GM12878 (cell line): Measurements from ENCODE around the gene MAGI2. TPM values are rescaled to one million over a fixed set of nuclear protein-coding genes. Genes with fewer than 3 reads are reported as not detected.

ENCODE experiments used
- ATAC-seq: fragments of 200-7000 bp; cut with Tn5 transposase; 3 replicates; pipeline ENCODE4 v1.9.1; 2020; ENCODE audit warnings: mild to moderate bottlenecking, moderate library complexity
- BruUV-seq: library from RNA; stranded (reverse); fragments of 400-500 nt; replicated peaks from 2 replicates; lab custom pipeline; 2021; lab: Mats Ljungman, UMichigan
- CTCF ChIA-PET: fragments of 300-600 bp; sonication (Branson Sonifier 250); formaldehyde crosslinking; extraction: SDS; loops from one replicate; lab custom pipeline; 2021; ENCODE audit warnings: inconsistent platforms; lab: Yijun Ruan, JAX
- POLR2A ChIA-PET: fragments of 350-600 bp; formaldehyde crosslinking; extraction: SDS; loops from one replicate; lab custom pipeline; 2021; ENCODE audit warnings: inconsistent platforms; lab: Charles Lee
- RAD21 ChIA-PET: fragments of 300-600 bp; sonication (Branson Sonifier 250); formaldehyde crosslinking; loops from one replicate; lab custom pipeline; 2023; ENCODE audit warnings: antibody characterized with exemption; ENCODE audit not compliant: unreplicated experiment; lab: Charles Lee
- SMC1A ChIA-PET: fragments of 300-600 bp; sonication (Branson Sonifier 250); formaldehyde crosslinking; loops from one replicate; lab custom pipeline; 2023; ENCODE audit not compliant: unreplicated experiment, uncharacterized antibody; lab: Charles Lee
- DNase-seq: peaks from one replicate; pipeline ENCODE4 v3.0.0-alpha.2; 2011; ENCODE audit warnings: low read depth, low spot score
- FAIRE-seq: peaks from 3 replicates; lab custom pipeline; 2011; peaks lifted over from hg19 to GRCh38; lab: Jason Lieb, UNC
- H2AFZ ChIP-seq: 2 replicates; pipeline ENCODE4 v1.6.0; 2011; ENCODE audit warnings: low read depth, low read length, control low read depth; ENCODE audit not compliant: control insufficient read depth
- H3K27ac ChIP-seq: 2 replicates; pipeline ENCODE4 v1.5.1; 2011; ENCODE audit warnings: control low read depth; ENCODE audit not compliant: control insufficient read depth, insufficient read depth
- H3K27me3 ChIP-seq, 2 experiments: replicated peaks in 1 of 2; 2 replicates each; pipeline versions ENCODE4 v1.6.0 to v1.6.1; 2011; ENCODE audit warnings: low read length in 1 of 2; ENCODE audit not compliant: control insufficient read depth in 2 of 2, insufficient read depth in 2 of 2
- H3K36me3 ChIP-seq, 2 experiments: 2 replicates each; pipeline ENCODE4 v1.5.1; 2011; ENCODE audit warnings: low read length in 1 of 2; ENCODE audit not compliant: control insufficient read depth in 2 of 2, insufficient read depth in 2 of 2
- H3K4me1 ChIP-seq: 2 replicates; pipeline ENCODE4 v1.6.1; 2011; ENCODE audit warnings: mild to moderate bottlenecking, low read length, moderate library complexity, mixed read lengths; ENCODE audit not compliant: control insufficient read depth, insufficient read depth
- H3K4me2 ChIP-seq: 2 replicates; pipeline ENCODE4 v1.6.0; 2011; ENCODE audit warnings: control low read depth; ENCODE audit not compliant: control insufficient read depth, insufficient read depth
- H3K4me3 ChIP-seq: fragments of 200-600 bp; sonication (generic); 2 replicates; pipeline ENCODE4 v1.5.1; 2016
- H3K79me2 ChIP-seq: 2 replicates; pipeline ENCODE4 v1.6.0; 2011; ENCODE audit warnings: low read length; ENCODE audit not compliant: control insufficient read depth, insufficient read depth
- H3K9ac ChIP-seq: 2 replicates; pipeline ENCODE4 v1.8.0; 2011; ENCODE audit warnings: low read length, control low read depth, mixed read lengths; ENCODE audit not compliant: control insufficient read depth, insufficient read depth
- H3K9me3 ChIP-seq: replicated peaks from 3 replicates; pipeline ENCODE4 v1.5.1; 2011; ENCODE audit warnings: mild to moderate bottlenecking, low read length; ENCODE audit not compliant: control insufficient read depth, insufficient read depth
- H4K20me1 ChIP-seq: 2 replicates; pipeline ENCODE4 v1.6.0; 2011; ENCODE audit not compliant: control insufficient read depth, insufficient read depth
- BACH1 ChIP-seq: fragments of 450-650 bp; IDR thresholded peaks from 2 replicates; pipeline ENCODE4 v1.6.1; 2017; ENCODE audit warnings: mild to moderate bottlenecking, borderline replicate concordance
- MEF2B ChIP-seq: fragments of 450-650 bp; IDR thresholded peaks from 2 replicates; pipeline ENCODE4 v1.6.1; 2018; ENCODE audit warnings: mild to moderate bottlenecking, moderate library complexity; ENCODE audit not compliant: partially characterized antibody, poor library complexity, severe bottlenecking
- MXI1 ChIP-seq: fragments of 150-350 bp; IDR thresholded peaks from 2 replicates; pipeline ENCODE4 v1.6.1; 2011; ENCODE audit warnings: low read depth, mild to moderate bottlenecking, inconsistent platforms, low read length, improper control_type of control experiment
- SMARCA5 ChIP-seq: fragments of 450-650 bp; IDR thresholded peaks from 2 replicates; pipeline ENCODE4 v1.6.1; 2017; ENCODE audit warnings: mild to moderate bottlenecking
- SP1 ChIP-seq: IDR thresholded peaks from one replicate; pipeline ENCODE4 v1.6.1; 2011; ENCODE audit warnings: low read depth, low read length
- ZBED1 ChIP-seq: IDR thresholded peaks from 2 replicates; pipeline ENCODE4 v1.6.1; 2016; ENCODE audit warnings: borderline replicate concordance
- ZNF384 ChIP-seq: IDR thresholded peaks from 2 replicates; pipeline ENCODE4 v1.6.1; 2012; ENCODE audit warnings: low read depth, mild to moderate bottlenecking, low read length, improper control_type of control experiment, borderline replicate concordance
- WGBS: methylation state at CpG from one replicate; pipeline ENCODE4 v1.1.6; 2016; ENCODE audit warnings: low lambda C conversion rate; ENCODE audit not compliant: insufficient replicate concordance, insufficient coverage; ENCODE audit errors: missing lambda C conversion rate; 5-methylcytosine and 5-hydroxymethylcytosine counted together
- in situ Hi-C: fragments of 300-500 bp; cut with MboI; formaldehyde crosslinking; loops from 9 replicates; pipeline ENCODE4 v1.14.3; 2018; ENCODE audit warnings: mixed read lengths
- intact Hi-C: fragments of 100-400 bp; cut with micrococcal nuclease; formaldehyde crosslinking; loops from one replicate; pipeline ENCODE4 v1.14.2; 2022; ENCODE audit not compliant: unreplicated experiment
- polyA plus RNA-seq, 11 experiments: library from polyadenylated mRNA; depleted of rRNA in 4 of 11; unstranded in 6 of 11; stranded (reverse) in 5 of 11; fragments of >200 nt; fragmentation: Nextera tagmentation in 4 of 11; fragmentation: Illumina TruSeq in 1 of 11; extraction: Ambion mirVana in 4 of 11; extraction: Trizol in 1 of 11; gene quantifications; 1 replicate in 1 of 11; 2 replicates in 10 of 11; pipeline versions ENCODE4 v1.2.1 to v1.2.3, GENCODE V29; 2011 to 2016; ENCODE audit warnings: inconsistent platforms in 2 of 11, missing spikeins in 2 of 11, low read depth in 1 of 11
- total RNA-seq, 4 experiments: library from RNA; depleted of rRNA in 3 of 4; stranded (reverse); fragments of >200 nt in 3 of 4; fragmentation: Illumina TruSeq in 1 of 4; extraction: Trizol in 1 of 4; gene quantifications; 2 replicates each; pipeline versions ENCODE4 v1.2.1 to v1.2.3, GENCODE V29; 2013 to 2021
- TF ChIP-seq, protein P1 (sequence below): IDR thresholded peaks from 2 replicates; pipeline ENCODE4 v1.6.1; 2012; ENCODE audit warnings: mild to moderate bottlenecking, low read depth, low read length

The MAGI2 gene
- total and polyA plus RNA-seq, 10 of the 15 experiments (the other 5 are each of a cell fraction or from before 2014, with no cell fraction given): 0.01 to 0.31 (median 0.05) TPM; not detected in 2

GRCh38 chr7:78178319-78178718 lies 1275.1 kb downstream of the MAGI2 start:
- ATAC-seq (no peak), FAIRE-seq (no peak), DNase-seq (no peak)
- 52% methylated on average over 2 of the region's 2 CpGs for WGBS
- H3K27me3 ChIP-seq: no peaks in the 10 kb centered on the region; a peak in 2 of 4 replicates
- H3K4me3 ChIP-seq: no peak overlapping the region
- H3K9ac ChIP-seq: no peak overlapping the region
- no peak overlapping the region for H3K4me2 ChIP-seq
- no peak overlapping the region for H3K27ac ChIP-seq
- H2AFZ ChIP-seq: no peak overlapping the region
- H4K20me1 ChIP-seq: no peaks in the 10 kb centered on the region
- no peaks in the 10 kb centered on the region for H3K36me3 ChIP-seq
- RAD21 ChIA-PET: no interaction called here
- H3K9me3 ChIP-seq: no peaks in the 10 kb centered on the region
- TF ChIP-seq MEF2B (no peak), ZBED1 (no peak), MXI1 (no peak), ZNF384 (no peak), SMARCA5 (no peak), SP1 (no peak), BACH1 (no peak)
- TF ChIP-seq, protein P1, sequence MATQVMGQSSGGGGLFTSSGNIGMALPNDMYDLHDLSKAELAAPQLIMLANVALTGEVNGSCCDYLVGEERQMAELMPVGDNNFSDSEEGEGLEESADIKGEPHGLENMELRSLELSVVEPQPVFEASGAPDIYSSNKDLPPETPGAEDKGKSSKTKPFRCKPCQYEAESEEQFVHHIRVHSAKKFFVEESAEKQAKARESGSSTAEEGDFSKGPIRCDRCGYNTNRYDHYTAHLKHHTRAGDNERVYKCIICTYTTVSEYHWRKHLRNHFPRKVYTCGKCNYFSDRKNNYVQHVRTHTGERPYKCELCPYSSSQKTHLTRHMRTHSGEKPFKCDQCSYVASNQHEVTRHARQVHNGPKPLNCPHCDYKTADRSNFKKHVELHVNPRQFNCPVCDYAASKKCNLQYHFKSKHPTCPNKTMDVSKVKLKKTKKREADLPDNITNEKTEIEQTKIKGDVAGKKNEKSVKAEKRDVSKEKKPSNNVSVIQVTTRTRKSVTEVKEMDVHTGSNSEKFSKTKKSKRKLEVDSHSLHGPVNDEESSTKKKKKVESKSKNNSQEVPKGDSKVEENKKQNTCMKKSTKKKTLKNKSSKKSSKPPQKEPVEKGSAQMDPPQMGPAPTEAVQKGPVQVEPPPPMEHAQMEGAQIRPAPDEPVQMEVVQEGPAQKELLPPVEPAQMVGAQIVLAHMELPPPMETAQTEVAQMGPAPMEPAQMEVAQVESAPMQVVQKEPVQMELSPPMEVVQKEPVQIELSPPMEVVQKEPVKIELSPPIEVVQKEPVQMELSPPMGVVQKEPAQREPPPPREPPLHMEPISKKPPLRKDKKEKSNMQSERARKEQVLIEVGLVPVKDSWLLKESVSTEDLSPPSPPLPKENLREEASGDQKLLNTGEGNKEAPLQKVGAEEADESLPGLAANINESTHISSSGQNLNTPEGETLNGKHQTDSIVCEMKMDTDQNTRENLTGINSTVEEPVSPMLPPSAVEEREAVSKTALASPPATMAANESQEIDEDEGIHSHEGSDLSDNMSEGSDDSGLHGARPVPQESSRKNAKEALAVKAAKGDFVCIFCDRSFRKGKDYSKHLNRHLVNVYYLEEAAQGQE: no peak
- CTCF ChIA-PET: no interaction called here
- SMC1A ChIA-PET: no interaction called here
- H3K79me2 ChIP-seq: no peaks in the 10 kb centered on the region
- no TSS peak for BruUV-seq
- in situ Hi-C loops: no loop called here
- no peaks in the 10 kb centered on the region for H3K4me1 ChIP-seq
- intact Hi-C loops: no loop called here
- POLR2A ChIA-PET: no interaction called here
